ENCODE data around the gene CD1D.
"Not testable (repeated sequence)": the region's sequence is repeated elsewhere in the genome, so short reads cannot be mapped to it uniquely, and the experiment has no call there.

The CD1D gene

DNA sequence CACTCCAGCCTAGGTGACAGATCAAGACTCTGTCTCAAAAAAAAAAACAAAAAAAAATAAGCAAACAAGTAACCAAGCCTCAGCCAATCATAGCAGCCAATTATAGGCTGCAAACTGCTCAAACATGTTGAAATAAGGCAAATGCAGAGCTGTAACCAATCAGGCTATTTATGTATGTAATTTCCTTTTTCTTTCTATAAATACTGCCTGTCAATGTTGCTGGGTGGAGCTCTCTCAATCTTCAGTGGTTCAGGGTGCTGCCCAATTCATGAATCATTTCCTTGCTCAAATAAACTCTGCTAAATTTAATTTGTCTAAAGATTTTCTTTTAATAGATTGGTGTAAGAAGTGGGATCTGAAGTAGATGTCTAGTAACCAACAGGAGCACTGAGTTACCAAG lies 11.6 kb upstream of the CD1D start:
- DNase-seq: no peak
- Histone ChIP-seq H3K4me3 (ENCODE audit: insufficient read depth, low read depth, low read length, poor library complexity, severe bottlenecking) (no peak overlapping the region), H3K27ac (ENCODE audit: insufficient read depth, low read length, poor library complexity, severe bottlenecking) (no peak overlapping the region), H3K4me1 (ENCODE audit: control insufficient read depth, insufficient read depth, low read length, poor library complexity, severe bottlenecking) (no peaks in the 10 kb centered on the region), H3K27me3 (replicated peaks; ENCODE audit: control insufficient read depth, insufficient read depth, low read length, poor library complexity, severe bottlenecking) (peaks cover 10% of the 10 kb centered on the region), H3K36me3 (ENCODE audit: control insufficient read depth, insufficient read depth, low read length) (no peaks in the 10 kb centered on the region), H3K9me3 (ENCODE audit: control insufficient read depth, low read length) (no peaks in the 10 kb centered on the region)

- H3K27me3 ChIP-seq (replicated peaks; ENCODE audit: control insufficient read depth, insufficient read depth, low read length, poor library complexity, severe bottlenecking): peaks cover 14% of the 10 kb centered on the region
- not testable (repeated sequence) for H3K36me3 ChIP-seq (ENCODE audit: control insufficient read depth, insufficient read depth, low read length); H3K4me1 ChIP-seq (ENCODE audit: control insufficient read depth, insufficient read depth, low read length, poor library complexity, severe bottlenecking); H3K9me3 ChIP-seq (ENCODE audit: control insufficient read depth, low read length); DNase-seq; H3K4me3 ChIP-seq (ENCODE audit: insufficient read depth, low read depth, low read length, poor library complexity, severe bottlenecking); H3K27ac ChIP-seq (ENCODE audit: insufficient read depth, low read length, poor library complexity, severe bottlenecking)
These were observed 4.8 kb upstream of the CD1D start for GRCh38 chr1:158175915-158176314.

GRCh38 chr1:158176399-158176798 lies 4.3 kb upstream of the CD1D start:
- no peak for DNase-seq
- Histone ChIP-seq H3K36me3 (ENCODE audit: control insufficient read depth, insufficient read depth, low read length) (no peaks in the 10 kb centered on the region), H3K27ac (ENCODE audit: insufficient read depth, low read length, poor library complexity, severe bottlenecking) (no peak overlapping the region), H3K9me3 (ENCODE audit: control insufficient read depth, low read length) (no peaks in the 10 kb centered on the region), H3K4me1 (ENCODE audit: control insufficient read depth, insufficient read depth, low read length, poor library complexity, severe bottlenecking) (no peaks in the 10 kb centered on the region), H3K4me3 (ENCODE audit: insufficient read depth, low read depth, low read length, poor library complexity, severe bottlenecking) (no peak overlapping the region), H3K27me3 (replicated peaks; ENCODE audit: control insufficient read depth, insufficient read depth, low read length, poor library complexity, severe bottlenecking) (peaks cover 14% of the 10 kb centered on the region)

DNA sequence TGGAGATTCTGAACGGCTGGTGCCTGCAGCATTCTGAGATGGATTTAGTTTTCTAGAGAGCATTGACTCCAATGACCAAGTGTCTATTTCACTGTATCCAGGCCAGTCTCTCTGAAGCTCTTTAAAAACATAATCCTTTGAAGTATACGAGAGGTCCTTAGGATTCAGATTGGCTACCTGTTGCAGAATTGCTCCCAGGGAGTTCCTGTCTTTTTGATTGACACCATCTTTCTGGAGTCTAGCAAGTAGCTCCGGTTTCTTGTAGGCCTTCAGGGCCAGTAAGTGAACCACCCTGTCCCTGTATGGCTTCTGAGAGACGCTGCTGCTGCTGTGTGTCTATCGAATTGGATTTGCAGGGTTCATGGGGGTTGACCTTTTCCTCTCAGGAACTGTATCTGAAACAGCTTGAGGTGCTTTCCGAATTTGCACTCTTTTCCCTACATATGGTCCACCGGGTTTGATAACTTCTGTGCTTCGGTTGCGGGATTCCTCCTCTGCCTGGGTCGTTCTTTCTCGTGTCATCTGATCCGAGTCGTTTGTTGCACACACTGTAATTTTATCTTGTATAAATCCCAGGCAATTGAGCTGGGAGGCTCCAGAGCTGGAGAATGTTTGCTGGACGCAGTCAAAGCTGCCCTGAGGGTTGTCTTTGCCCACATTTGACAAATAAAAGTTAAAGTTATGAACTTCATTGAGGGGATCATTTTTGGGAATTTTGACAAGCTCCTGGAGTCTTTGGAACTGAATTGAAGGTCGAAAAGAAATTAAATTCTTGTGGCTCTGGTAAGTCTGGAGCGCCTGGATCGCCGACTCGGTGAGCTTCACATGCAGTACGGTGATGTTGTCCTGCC lies 3.6 kb upstream of the CD1D start:
- peaks cover 18% of the 10 kb centered on the region for H3K27me3 ChIP-seq (replicated peaks; ENCODE audit: control insufficient read depth, insufficient read depth, low read length, poor library complexity, severe bottlenecking)
- not testable (repeated sequence) for H3K36me3 ChIP-seq (ENCODE audit: control insufficient read depth, insufficient read depth, low read length); H3K27ac ChIP-seq (ENCODE audit: insufficient read depth, low read length, poor library complexity, severe bottlenecking); H3K4me1 ChIP-seq (ENCODE audit: control insufficient read depth, insufficient read depth, low read length, poor library complexity, severe bottlenecking); H3K4me3 ChIP-seq (ENCODE audit: insufficient read depth, low read depth, low read length, poor library complexity, severe bottlenecking); DNase-seq; H3K9me3 ChIP-seq (ENCODE audit: control insufficient read depth, low read length)

- H3K9me3 ChIP-seq (ENCODE audit: control insufficient read depth, low read length): no peaks in the 10 kb centered on the region
- H3K4me1 ChIP-seq (ENCODE audit: control insufficient read depth, insufficient read depth, low read length, poor library complexity, severe bottlenecking): no peaks in the 10 kb centered on the region
- H3K27me3 ChIP-seq (replicated peaks; ENCODE audit: control insufficient read depth, insufficient read depth, low read length, poor library complexity, severe bottlenecking): peaks cover 15% of the 10 kb centered on the region
- H3K4me3 ChIP-seq (ENCODE audit: insufficient read depth, low read depth, low read length, poor library complexity, severe bottlenecking): no peak overlapping the region
- no peak overlapping the region for H3K27ac ChIP-seq (ENCODE audit: insufficient read depth, low read length, poor library complexity, severe bottlenecking)
- H3K36me3 ChIP-seq (ENCODE audit: control insufficient read depth, insufficient read depth, low read length): no peaks in the 10 kb centered on the region
- DNase-seq: no peak
These were observed 2.8 kb upstream of the CD1D start for GRCh38 chr1:158177700-158178450.

DNA sequence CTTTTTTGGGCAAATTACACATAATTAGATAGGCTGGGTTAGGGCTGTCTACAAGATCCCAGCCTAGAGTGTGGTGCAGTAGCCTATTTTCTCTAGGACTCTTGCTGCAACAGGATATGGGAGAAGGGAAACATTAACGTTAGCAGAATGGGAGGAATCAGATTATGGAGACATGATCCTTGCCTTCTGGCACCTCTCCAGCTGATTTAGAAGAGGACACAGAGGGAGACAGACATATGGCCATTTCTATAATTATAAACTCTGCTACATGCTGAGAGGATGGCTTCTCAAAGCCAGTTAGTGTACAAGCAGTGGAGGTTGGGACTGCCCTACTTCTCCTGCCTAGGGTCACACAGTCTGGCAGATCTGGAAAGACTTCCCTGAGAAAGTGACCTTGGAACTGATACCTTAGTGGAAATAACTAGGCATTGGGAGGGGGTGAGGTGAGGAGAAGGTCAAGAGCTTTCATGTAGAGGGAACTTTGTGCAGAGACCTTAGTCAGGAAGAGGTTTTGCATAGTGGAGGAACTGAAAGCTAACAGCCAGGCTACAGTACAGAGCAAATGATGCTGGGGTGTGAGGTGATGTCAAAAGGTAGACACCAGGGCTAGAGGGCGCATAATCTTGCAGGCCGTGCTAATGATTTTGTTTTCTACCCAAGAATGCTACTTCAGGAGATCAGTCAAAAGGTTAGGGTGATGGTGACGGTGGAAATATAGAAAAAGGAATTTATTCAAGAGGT lies 1.2 kb upstream of the CD1D start:
- DNase-seq: no peak
- no peaks in the 10 kb centered on the region for H3K36me3 ChIP-seq (ENCODE audit: control insufficient read depth, insufficient read depth, low read length)

GRCh38 chr1:158181577-158181922 lies 855 bp downstream of the CD1D start:
- DNase-seq: no peak
- H3K4me1 ChIP-seq (ENCODE audit: control insufficient read depth, insufficient read depth, low read length, poor library complexity, severe bottlenecking): no peaks in the 10 kb centered on the region
- H3K9me3 ChIP-seq (ENCODE audit: control insufficient read depth, low read length): no peaks in the 10 kb centered on the region
- H3K27ac ChIP-seq (ENCODE audit: insufficient read depth, low read length, poor library complexity, severe bottlenecking): no peak overlapping the region
- no peak overlapping the region for H3K4me3 ChIP-seq (ENCODE audit: insufficient read depth, low read depth, low read length, poor library complexity, severe bottlenecking)
- no peaks in the 10 kb centered on the region for H3K36me3 ChIP-seq (ENCODE audit: control insufficient read depth, insufficient read depth, low read length)
- peaks cover 15% of the 10 kb centered on the region for H3K27me3 ChIP-seq (replicated peaks; ENCODE audit: control insufficient read depth, insufficient read depth, low read length, poor library complexity, severe bottlenecking)

More for the DNA sequence above, 1.2 kb upstream of the CD1D start:
- no peaks in the 10 kb centered on the region for H3K9me3 ChIP-seq (ENCODE audit: control insufficient read depth, low read length)
- H3K4me1 ChIP-seq (ENCODE audit: control insufficient read depth, insufficient read depth, low read length, poor library complexity, severe bottlenecking): no peaks in the 10 kb centered on the region
- no peak overlapping the region for H3K4me3 ChIP-seq (ENCODE audit: insufficient read depth, low read depth, low read length, poor library complexity, severe bottlenecking)
- peaks cover 15% of the 10 kb centered on the region for H3K27me3 ChIP-seq (replicated peaks; ENCODE audit: control insufficient read depth, insufficient read depth, low read length, poor library complexity, severe bottlenecking)
- H3K27ac ChIP-seq (ENCODE audit: insufficient read depth, low read length, poor library complexity, severe bottlenecking): no peak overlapping the region

DNA sequence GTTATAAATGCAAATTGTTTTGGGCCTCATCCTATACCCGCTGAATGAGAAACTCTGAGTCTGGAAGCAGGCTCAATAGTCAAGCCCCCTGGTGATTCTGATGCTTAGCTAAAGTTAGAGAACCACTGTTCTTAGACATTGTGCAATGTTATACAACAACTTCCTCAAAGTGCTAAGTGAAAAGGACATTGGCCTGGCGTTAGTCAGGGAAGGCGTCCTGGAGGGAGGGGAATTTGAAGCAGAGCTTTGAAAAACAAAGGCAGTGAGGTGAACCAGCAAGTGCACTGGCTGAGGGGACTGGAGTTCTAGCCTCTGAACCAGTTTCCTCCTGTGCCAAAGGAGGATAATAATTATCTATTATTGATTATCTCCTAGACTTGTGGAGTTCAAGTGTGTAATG lies 5.1 kb downstream of the CD1D start:
- Histone ChIP-seq H3K27ac (ENCODE audit: insufficient read depth, low read length, poor library complexity, severe bottlenecking) (no peak overlapping the region), H3K36me3 (ENCODE audit: control insufficient read depth, insufficient read depth, low read length) (no peaks in the 10 kb centered on the region), H3K4me3 (ENCODE audit: insufficient read depth, low read depth, low read length, poor library complexity, severe bottlenecking) (no peak overlapping the region), H3K9me3 (ENCODE audit: control insufficient read depth, low read length) (no peaks in the 10 kb centered on the region), H3K4me1 (ENCODE audit: control insufficient read depth, insufficient read depth, low read length, poor library complexity, severe bottlenecking) (no peaks in the 10 kb centered on the region), H3K27me3 (replicated peaks; ENCODE audit: control insufficient read depth, insufficient read depth, low read length, poor library complexity, severe bottlenecking) (peaks cover 7% of the 10 kb centered on the region)
- no peak for DNase-seq

GRCh38 chr1:158186180-158186579 lies 5.5 kb downstream of the CD1D start:
- H3K36me3 ChIP-seq (ENCODE audit: control insufficient read depth, insufficient read depth, low read length): no peaks in the 10 kb centered on the region
- H3K27ac ChIP-seq (ENCODE audit: insufficient read depth, low read length, poor library complexity, severe bottlenecking): no peak overlapping the region
- H3K4me1 ChIP-seq (ENCODE audit: control insufficient read depth, insufficient read depth, low read length, poor library complexity, severe bottlenecking): no peaks in the 10 kb centered on the region
- H3K9me3 ChIP-seq (ENCODE audit: control insufficient read depth, low read length): no peaks in the 10 kb centered on the region
- no peak overlapping the region for H3K4me3 ChIP-seq (ENCODE audit: insufficient read depth, low read depth, low read length, poor library complexity, severe bottlenecking)
- DNase-seq: no peak
- H3K27me3 ChIP-seq (replicated peaks; ENCODE audit: control insufficient read depth, insufficient read depth, low read length, poor library complexity, severe bottlenecking): peaks cover 7% of the 10 kb centered on the region

GRCh38 chr1:158188611-158189010 lies 7.9 kb downstream of the CD1D start:
- Histone ChIP-seq H3K4me3 (ENCODE audit: insufficient read depth, low read depth, low read length, poor library complexity, severe bottlenecking) (no peak overlapping the region), H3K27ac (ENCODE audit: insufficient read depth, low read length, poor library complexity, severe bottlenecking) (no peak overlapping the region)

More at GRCh38 chr1:158188611-158189010, 7.9 kb downstream of the CD1D start:
- no peaks in the 10 kb centered on the region for H3K27me3 ChIP-seq (replicated peaks; ENCODE audit: control insufficient read depth, insufficient read depth, low read length, poor library complexity, severe bottlenecking)
- H3K4me1 ChIP-seq (ENCODE audit: control insufficient read depth, insufficient read depth, low read length, poor library complexity, severe bottlenecking): no peaks in the 10 kb centered on the region
- no peaks in the 10 kb centered on the region for H3K9me3 ChIP-seq (ENCODE audit: control insufficient read depth, low read length)
- H3K36me3 ChIP-seq (ENCODE audit: control insufficient read depth, insufficient read depth, low read length): no peaks in the 10 kb centered on the region
- DNase-seq: no peak
